Ammon's horn (tissue), 1 donor: ENCODE results near the gene PNLIPRP1.

ENCODE experiments used
- DNase-seq: peaks from one replicate; pipeline ENCODE4 v3.0.0-alpha.2; 2016; ENCODE audit warnings: low spot score

Gene PNLIPRP1

GRCh38 chr10:116599991-116600390 is 9.2 kb downstream of the PNLIPRP1 start:
- no peak for DNase-seq

- DNase-seq: no peak
These were observed 12.1 kb downstream of the PNLIPRP1 start for GRCh38 chr10:116602648-116603400.

DNA sequence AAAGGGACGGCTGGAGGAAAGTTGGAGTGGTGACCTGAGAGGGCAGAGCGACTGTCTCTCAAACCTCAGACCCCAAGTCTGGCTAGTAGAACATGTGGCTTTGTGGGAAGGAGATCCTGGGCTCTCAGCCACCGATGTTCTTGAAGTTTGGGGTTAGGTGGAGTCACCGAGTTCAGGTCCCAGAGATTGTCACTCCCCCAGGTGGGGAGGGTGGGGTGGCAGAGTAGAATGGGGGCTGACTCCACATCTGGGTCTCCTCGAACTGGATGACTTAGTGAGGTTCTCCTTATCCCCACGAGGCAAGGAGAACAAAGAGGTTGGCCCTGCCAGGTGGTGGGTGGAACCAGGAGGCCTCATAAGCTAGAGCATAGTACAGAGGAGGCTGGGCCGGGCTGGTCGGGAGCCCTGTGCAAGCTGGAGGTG is 15.3 kb downstream of the PNLIPRP1 start:
- no peak for DNase-seq

DNA sequence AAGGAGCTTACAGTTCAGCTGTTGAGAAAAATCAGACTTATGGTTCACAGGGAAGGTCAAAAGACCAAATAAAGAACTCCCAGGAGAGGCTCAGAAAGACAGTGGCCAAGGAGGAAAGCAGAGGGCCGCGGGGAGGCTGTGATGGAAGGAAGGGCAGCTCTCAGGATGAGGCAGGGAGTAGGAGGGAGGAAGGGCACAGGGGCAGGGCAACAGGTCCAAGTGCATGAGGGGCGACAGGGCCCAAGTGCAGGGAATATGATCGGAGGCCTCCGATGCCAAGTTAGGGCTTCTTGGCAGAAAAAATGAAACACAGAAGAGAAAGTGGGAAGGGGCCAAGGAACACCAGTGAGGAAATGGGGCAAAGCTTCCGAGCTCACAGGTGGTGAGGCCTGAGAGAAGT is 16.6 kb downstream of the PNLIPRP1 start:
- no peak for DNase-seq

DNA sequence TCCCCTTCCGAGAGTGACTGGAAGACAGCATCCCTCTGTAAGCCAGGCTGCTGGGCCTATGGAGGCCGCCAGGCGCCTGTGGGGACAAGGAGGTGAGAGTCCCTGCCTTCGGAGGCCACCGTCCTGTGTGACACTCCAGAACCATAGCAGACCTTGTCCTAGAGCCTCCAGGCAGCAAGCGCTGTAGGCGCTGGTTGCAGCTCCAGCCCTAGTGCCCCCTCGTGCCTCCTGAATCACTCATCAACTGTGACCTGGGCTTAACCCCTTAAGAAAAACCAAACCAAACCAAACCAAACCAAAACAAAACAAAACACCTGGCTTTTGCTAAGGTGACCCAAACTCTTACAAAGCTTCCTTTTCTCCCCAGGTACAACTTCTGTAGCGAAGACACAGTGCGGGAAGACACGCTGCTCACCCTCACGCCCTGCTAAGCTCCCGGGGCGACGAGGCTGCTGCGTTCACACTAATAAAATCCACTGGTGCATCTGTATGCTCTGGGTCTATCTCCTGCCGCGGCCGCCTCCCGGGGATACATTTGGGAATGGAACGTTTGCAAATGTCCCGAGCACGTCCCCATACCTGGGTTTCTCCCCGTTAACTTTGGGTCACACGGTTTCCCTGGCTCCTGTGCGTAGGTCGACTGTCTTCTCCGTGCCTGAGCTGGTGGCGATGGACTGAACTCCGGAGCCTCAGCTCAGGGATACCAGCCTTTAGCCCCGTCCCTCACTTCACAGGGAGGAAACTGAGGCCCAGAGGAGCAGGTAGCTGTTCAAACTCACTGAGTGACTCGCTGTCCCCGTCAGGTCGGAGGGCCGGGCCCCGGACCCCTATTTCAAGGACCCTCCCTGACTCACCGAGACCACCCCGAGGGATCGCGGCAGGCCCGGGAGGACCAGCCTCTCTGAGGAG is 18.2 kb downstream of the PNLIPRP1 start:
- no peak for DNase-seq

DNA sequence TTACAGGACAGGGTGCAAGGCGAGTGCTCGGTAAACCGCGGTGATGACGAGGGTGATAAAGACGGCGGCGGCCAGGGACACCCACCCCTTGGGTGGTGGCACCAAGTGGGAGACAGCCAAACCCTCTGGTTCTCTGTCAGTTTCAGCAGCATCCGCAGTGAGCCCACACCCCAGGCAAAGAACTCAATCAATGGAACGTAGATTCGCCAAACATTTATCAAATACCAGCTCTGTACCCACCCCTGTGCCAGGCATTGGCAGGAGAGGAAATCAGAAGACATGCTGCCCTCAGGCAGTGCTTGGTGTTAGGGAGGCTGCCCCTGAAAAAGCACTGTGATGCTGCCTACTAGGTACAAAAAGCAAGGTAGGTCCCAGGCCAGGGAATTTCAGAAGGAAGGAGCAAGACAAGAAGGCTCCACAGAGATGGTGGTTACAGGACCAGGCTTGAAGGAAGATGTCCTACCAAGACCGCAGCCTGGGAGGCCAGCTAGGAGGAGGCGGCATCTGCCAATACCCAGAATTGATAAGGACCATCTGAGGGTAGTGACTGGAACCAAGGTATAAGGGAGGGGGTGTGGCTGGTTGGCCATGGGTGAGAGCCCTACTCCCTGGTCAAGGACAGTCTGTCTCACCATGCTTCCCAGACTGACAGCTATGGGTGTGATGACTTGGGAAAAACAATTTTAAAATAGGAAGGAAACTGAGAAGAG is 19.8 kb downstream of the PNLIPRP1 start:
- no peak for DNase-seq

- no peak for DNase-seq
These were observed 20.4 kb downstream of the PNLIPRP1 start for GRCh38 chr10:116611153-116611545.

GRCh38 chr10:116612107-116612769 is 21.5 kb downstream of the PNLIPRP1 start:
- no peak for DNase-seq

DNA sequence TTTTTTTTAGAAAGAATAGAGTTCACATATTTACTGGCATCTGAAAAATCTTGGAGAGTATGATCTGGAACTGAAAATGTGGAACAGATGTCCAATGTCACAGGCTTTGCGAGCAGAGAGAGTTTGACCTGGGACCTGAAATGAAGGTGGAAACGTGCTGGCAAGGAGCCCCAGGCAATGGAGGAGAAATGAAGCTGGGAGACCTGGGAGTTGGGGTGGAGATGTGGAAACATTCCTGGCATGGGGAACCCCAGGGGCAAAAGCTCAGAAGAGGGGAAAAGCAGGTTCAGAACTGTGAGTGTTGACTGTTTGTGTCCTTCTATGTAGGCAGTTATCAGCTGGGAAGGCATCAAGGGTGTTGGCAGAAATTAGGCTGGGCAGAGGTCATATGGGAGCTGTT is 22.7 kb downstream of the PNLIPRP1 start:
- no peak for DNase-seq

DNA sequence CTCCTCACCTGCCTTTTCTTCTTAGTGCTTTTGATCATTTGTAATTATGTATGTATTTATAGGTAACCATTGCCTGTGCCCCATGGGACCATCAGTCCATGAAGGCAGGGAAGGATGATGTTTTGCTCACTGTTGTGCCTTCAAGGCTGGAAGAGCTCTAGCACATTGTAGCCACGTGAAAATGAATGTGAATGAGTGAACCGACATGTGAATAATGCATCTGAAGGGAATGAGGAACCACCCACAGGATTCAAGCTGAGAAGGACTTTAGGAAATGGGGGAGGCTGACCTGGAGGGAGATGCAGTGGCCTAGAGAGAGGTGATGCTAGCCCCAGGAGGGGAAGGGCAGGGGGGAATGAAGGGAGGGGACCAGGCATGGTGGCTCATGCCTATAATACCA is 24.0 kb downstream of the PNLIPRP1 start:
- no peak for DNase-seq

- no peak for DNase-seq
These were observed 24.5 kb downstream of the PNLIPRP1 start for GRCh38 chr10:116615199-116615776.

DNA sequence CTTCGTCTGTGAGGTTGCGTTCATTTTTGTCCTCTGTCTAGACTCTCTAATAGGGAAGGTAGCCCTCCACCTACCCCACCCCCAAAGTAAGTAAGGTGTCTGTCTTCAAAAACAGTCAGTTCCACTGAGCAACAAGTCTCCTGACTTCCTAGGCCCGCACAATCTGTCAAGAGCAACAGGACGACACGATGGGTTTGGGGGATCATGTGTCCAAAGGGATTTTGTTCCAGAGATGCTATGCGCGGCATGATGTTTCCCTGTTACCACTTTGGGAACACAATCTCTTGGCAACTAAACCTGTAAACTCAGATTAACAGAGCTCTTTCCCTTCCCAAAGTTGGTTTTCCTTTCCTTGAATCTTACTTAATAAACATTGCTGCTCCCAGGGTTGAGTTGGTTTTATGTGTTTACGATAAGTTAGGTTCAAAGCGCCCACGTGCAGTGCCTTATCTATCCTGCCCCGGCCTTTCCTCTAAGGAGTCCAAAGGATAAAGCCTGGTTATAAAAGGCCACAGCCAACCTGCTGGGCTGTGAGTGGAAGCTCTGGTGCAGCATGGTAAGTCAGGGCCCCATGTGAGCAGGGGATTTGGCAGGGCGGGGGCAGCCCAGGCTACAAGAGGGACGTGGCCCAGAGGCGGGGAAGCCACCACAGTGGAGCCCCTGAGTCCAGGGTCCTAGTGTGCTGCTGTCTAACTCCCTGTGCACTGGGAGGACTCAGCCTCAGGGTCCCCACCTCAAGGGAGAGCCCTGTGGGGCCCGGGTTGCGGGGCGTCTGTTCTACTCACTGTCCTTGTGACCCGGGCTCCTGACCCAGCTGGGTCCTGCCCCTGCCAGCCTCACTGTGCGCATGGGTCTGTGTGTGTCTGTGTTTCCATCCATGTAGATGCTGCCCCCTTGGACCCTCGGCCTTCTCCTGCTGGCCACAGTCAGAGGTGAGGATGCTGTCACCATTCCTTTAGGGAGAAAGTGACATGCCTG is 30.0 kb downstream of the PNLIPRP1 start, which contains the start of gene PNLIPRP2:
Gene PNLIPRP2 (plus strand): TSS at position 531 of the 978 bp plus-strand sequence.
- no peak for DNase-seq

GRCh38 chr10:116621476-116621875 is 30.7 kb downstream of the PNLIPRP1 start:
- DNase-seq: no peak

DNA sequence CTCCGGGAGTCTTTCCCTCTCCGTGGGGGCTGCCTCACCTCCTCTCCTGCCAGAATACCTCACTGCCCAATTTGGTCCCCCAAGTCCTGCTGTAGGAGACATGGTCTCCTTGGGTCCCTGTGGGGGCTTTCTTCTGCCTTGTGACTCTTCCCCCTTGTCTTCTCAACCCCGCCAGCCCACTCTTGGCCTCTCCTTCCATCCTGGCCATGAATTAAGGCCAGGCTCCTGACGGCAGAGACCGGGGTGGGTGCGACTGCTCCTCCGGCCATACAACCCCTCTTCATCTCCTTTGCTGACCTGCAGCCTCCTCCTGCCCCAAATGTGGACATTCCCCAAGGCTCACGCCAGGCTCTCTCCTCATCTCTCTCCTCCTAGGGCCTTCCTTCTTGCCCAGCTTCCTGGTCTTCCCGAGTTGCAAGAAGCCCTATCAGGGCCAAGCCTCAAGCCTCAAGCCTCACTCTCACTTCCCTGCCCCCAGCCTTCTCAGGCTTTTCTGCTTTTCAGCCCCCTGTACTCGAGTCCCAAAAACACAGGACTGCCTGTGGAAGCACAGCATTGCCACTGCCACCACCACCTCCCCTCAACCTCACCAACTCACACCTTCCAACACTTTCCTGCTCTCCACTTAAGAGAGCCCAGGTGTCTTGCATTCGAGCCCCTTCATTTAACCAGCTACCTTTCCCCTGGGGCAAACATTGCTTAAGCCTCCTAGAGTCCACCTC is 31.3 kb downstream of the PNLIPRP1 start:
- DNase-seq: no peak

DNA sequence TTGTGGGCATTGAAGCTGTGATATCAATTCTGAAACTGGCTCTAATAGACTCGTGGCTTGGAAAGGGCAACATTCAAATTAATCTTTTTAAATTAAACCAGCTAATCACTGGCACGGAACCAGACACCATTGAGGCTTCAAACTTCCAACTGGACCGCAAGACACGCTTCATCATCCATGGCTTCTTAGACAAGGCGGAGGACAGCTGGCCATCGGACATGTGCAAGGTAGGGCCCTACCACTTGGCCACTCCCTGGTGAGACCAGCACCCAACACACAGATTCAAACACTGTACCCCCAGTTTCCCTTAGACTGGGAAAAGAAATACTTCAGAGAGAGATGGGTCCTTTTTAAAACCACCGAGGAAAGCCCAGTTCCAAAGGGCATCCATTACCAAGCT is 35.1 kb downstream of the PNLIPRP1 start:
- DNase-seq: no peak

- DNase-seq: no peak
These were observed 36.1 kb downstream of the PNLIPRP1 start for GRCh38 chr10:116626815-116627214.

- no peak for DNase-seq
These were observed 36.7 kb downstream of the PNLIPRP1 start for GRCh38 chr10:116627386-116627933.

DNA sequence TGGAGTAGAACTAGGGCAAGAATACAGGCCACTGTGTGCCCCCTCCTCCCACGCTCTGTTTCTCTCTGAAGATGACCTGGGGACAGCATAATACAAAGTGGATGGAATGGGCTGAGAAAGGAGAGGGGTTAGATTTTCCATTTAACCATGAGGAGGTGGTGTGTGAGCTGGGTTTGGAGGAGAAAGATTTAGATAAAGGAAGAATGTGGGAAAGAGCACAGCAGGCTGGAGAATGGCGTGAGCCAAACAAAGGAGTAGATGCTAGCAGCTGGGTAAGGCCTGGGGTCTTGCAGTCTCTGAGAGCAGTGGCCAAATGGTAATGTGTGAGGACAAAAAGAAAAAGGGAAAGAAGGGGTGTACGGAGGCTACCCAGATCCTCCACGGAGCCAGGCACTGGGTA is 38.6 kb downstream of the PNLIPRP1 start:
- no peak for DNase-seq

DNA sequence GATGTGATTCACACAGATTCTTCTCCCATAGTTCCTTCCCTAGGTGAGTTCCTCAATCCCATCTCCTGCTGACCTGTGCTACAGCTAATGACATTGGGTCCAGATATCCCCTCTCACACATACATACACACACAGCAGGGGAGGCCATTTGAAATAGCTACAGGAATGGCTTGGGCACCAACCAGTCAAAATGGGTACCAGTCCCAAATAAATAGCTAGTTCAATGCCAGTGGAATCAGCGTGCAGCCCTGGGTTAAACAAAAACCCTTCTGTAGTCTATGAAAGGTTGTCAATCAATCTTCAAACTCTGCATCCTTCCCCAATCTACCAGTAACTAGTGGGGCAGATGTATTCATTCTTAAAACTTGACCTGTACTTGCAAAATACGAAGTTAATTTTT is 39.3 kb downstream of the PNLIPRP1 start:
- DNase-seq: no peak
